Activated CD8-positive, alpha-beta T cell treated with anti-CD3 and anti-CD28 coated beads, Interleukin-2, amount 10 ng/mL, durations not matched to agents 7 days and 5 days (primary cell): ENCODE results near the gene SLX9. TPM values are rescaled to one million over a fixed set of nuclear protein-coding genes. Genes with fewer than 3 reads are reported as not detected.

Experiments used
- ATAC-seq: fragments of 150-1000 bp; cut with Tn5 transposase; one replicate; pipeline ENCODE4 v1.10.0; 2021; ENCODE audit warnings: moderate library complexity
- CTCF ChIA-PET: fragments of 350-600 bp; sonication (Branson Sonifier 250); formaldehyde crosslinking; loops from one replicate; lab custom pipeline; 2021; ENCODE audit warnings: antibody characterized with exemption; lab: Charles Lee
- POLR2A ChIA-PET: fragments of 350-600 bp; sonication (Branson Sonifier 250); formaldehyde crosslinking; loops from one replicate; lab custom pipeline; 2021; ENCODE audit warnings: antibody characterized with exemption; lab: Charles Lee
- DNase-seq: peaks from one replicate; pipeline ENCODE4 v3.0.0-alpha.2; 2020
- H3K27ac Mint-ChIP-seq: one replicate; pipeline ENCODE4 v1.8.0; 2021; ENCODE audit warnings: mild to moderate bottlenecking, mixed read lengths
- H3K27me3 Mint-ChIP-seq: one replicate; pipeline ENCODE4 v1.8.0; 2021; ENCODE audit warnings: low read depth, mixed read lengths
- H3K36me3 Mint-ChIP-seq: one replicate; pipeline ENCODE4 v1.8.0; 2021; ENCODE audit warnings: low read depth, mixed read lengths
- H3K4me1 Mint-ChIP-seq: one replicate; pipeline ENCODE4 v1.8.0; 2021; ENCODE audit warnings: low read depth, mixed read lengths
- H3K4me3 Mint-ChIP-seq: one replicate; pipeline ENCODE4 v1.8.0; 2021; ENCODE audit warnings: mild to moderate bottlenecking, mixed read lengths
- H3K9me3 Mint-ChIP-seq: one replicate; pipeline ENCODE4 v1.8.0; 2022; ENCODE audit warnings: mixed read lengths; ENCODE audit not compliant: insufficient read depth
- total RNA-seq, 2 experiments: library from RNA; stranded (reverse); gene quantifications; one replicate each; pipeline ENCODE4 v1.2.3, GENCODE V29; 2021

Gene SLX9
- total RNA-seq, 2 experiments from 2014 or later, result 56.6 to 60.4 TPM

DNA sequence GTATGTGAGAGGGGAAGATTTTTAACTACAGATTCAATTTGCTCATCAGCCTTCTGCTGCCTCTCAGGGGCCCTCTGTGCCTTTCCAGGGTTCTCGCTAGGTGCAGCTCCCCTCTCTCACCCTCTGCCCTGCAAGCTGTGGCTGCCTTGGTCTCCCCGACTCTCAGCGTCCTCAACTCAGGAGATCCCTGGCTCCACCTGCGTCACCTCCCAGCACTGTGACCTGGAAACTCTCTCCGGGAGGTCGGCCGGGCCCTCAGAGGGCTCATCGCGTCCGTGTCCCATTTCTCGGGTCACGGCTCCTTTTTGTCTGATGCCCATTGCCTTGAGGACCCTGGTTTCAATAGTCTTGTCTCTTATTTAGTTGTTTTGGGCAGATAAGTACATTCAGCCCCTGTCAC, 71.0 kb downstream of the SLX9 start:
- H3K27ac Mint-ChIP-seq, result no peak overlapping the region
- POLR2A ChIA-PET, result no interaction called here
- H3K9me3 Mint-ChIP-seq, result no peaks in the 10 kb centered on the region
- no peaks in the 10 kb centered on the region for H3K36me3 Mint-ChIP-seq
- peaks cover 39% of the 10 kb centered on the region for H3K27me3 Mint-ChIP-seq
- no peak for ATAC-seq
- CTCF ChIA-PET, result interaction anchor here (1.7 kb wide), 1 partner anchor 127 kb away, joined by 4 read pairs; no protein-coding TSS in a partner anchor
- H3K4me1 Mint-ChIP-seq, result peaks cover 4% of the 10 kb centered on the region
- no peak for DNase-seq
- no peak overlapping the region for H3K4me3 Mint-ChIP-seq

DNA sequence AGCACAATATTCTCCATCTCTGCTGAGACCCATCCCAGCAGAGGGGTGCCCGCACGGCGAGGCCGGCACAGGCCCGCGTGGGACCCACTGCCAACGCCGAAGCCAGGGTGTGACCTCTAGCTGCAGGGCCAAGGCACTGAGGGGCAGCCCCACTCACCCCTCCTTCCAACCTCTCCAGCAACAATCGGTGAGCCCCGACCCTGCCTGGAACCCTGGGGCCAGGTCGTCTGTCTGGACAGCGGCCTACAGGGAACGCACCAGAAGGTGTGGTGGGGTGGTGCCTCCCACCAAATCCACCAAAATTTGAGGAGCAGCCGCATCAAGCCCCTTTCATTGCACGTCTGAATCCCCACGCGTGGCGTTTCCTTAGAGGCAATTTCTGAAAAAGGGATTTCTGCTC, 71.6 kb downstream of the SLX9 start:
- Mint-ChIP-seq H3K27ac (no peak overlapping the region), H3K27me3 (peaks cover 38% of the 10 kb centered on the region), H3K9me3 (no peaks in the 10 kb centered on the region), H3K4me1 (peaks cover 4% of the 10 kb centered on the region), H3K4me3 (no peak overlapping the region), H3K36me3 (no peaks in the 10 kb centered on the region)
- DNase-seq, result no peak
- ATAC-seq, result no peak
- ChIA-PET POLR2A (no interaction called here), CTCF (no interaction called here)

DNA sequence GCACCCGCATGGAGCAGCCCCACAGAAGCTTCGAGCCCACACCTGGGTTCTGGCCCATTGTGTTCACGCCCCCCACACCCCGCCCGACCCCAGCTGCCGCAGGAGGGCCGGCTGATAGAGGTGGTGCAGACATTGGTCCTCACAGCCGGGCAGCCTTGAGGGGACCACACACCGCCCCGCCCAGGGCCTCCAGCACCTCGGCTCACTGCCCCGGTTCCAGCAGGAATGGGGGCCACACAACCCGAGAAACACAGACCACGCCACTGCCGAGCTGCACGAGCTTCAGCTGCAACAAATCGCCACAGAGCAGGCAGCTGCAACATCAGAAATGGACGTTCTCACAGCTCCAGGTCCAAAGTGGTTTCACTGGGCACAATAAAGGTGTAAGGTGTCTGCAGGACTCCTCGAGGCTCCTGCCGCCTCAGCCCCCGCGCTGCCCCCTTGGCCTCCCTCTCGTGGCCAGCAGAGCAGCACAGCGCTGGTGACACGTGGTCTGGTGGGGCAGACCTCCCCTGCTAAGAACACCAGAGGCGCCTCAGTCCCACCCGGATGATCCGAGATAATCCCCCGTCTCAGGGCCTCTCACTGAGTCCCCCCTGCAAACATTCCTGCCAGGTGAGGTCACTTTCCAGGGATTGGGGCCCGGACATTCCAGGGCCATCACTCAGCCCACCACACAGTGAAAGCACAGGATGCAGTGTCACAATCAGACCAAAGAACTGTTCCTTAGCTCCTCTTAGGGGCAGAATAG, 72.3 kb downstream of the SLX9 start:
- H3K27me3 Mint-ChIP-seq, result peaks cover 35% of the 10 kb centered on the region
- H3K4me1 Mint-ChIP-seq, result peaks cover 4% of the 10 kb centered on the region
- POLR2A ChIA-PET, result no interaction called here
- H3K27ac Mint-ChIP-seq, result no peak overlapping the region
- no peak overlapping the region for H3K4me3 Mint-ChIP-seq
- CTCF ChIA-PET, result interaction anchor here (1.3 kb wide), 1 partner anchor 116 kb away, joined by 3 read pairs; no protein-coding TSS in a partner anchor
- no peaks in the 10 kb centered on the region for H3K36me3 Mint-ChIP-seq
- no peaks in the 10 kb centered on the region for H3K9me3 Mint-ChIP-seq
- DNase-seq, result no peak
- no peak for ATAC-seq

DNA sequence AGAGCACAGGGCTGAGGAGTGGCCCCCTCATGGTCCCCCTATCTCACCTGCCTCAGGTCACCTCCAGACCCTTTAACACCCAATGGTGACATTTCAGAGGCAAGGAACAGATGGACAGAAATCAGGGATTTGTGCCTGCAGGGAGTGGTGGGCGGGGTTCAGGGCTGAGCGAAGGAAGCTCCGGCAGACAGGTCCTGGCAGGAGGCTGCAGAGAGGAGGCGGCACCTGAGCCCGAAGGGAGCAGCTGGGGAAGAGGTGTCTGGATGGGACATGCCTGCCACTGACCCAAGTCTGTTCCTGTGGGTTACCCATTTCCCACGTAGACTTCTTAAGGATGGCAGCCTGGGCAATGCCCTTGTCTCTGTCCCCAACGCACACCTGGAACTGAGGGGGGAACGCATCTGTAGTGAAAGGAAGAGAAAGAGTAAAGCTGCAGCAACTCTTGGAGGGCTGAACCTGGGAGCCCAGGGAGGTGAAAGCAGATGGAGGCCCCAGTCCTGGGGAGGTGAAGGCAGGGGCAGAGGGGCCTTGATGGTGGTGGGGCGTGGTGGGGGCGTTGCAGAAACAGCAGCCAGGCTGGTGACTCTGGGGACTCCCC, 72.9 kb downstream of the SLX9 start:
- CTCF ChIA-PET, result interaction anchor here (1.3 kb wide), 1 partner anchor 116 kb away, joined by 3 read pairs; no protein-coding TSS in a partner anchor
- H3K27me3 Mint-ChIP-seq, result peaks cover 35% of the 10 kb centered on the region
- POLR2A ChIA-PET, result no interaction called here
- H3K9me3 Mint-ChIP-seq, result no peaks in the 10 kb centered on the region
- no peak overlapping the region for H3K27ac Mint-ChIP-seq
- no peak overlapping the region for H3K4me3 Mint-ChIP-seq
- no peak for ATAC-seq
- H3K4me1 Mint-ChIP-seq, result peaks cover 8% of the 10 kb centered on the region
- DNase-seq, result no peak
- no peaks in the 10 kb centered on the region for H3K36me3 Mint-ChIP-seq

DNA sequence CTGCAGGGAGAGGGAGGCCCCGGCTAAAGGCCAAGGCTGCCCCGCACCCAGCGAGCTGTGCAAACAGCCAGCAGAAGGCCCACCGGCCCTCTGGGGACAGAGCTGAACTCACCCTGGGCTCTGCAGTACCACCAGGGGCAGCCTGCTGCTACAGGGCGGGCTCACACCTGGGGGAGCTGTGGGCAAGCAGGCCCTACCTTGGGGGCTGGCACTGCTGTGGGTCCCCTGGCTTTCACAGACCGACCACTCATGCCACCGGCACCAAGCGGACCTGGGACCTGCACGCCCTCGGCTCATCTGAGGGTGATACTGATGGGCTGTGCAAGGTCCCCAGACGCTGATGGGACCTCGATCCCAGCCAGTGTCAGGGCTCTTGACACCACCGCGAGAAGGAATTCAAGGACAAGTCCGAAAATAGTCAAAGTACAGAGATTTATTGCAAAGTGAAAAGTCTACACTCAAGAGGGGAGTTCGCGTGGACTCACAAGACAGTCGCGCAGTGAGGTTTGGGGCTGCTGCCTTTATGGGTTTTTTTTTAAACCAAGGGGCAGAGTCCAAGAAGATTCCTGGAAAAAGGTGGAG, 73.5 kb downstream of the SLX9 start:
- Mint-ChIP-seq H3K27ac (no peak overlapping the region), H3K4me3 (no peak overlapping the region), H3K36me3 (no peaks in the 10 kb centered on the region), H3K9me3 (no peaks in the 10 kb centered on the region), H3K4me1 (peaks cover 10% of the 10 kb centered on the region), H3K27me3 (peaks cover 36% of the 10 kb centered on the region)
- DNase-seq (no peak), ATAC-seq (no peak)
- POLR2A ChIA-PET, result no interaction called here
- CTCF ChIA-PET, result interaction anchor here (1.3 kb wide), 1 partner anchor 115 kb away, joined by 3 read pairs; no protein-coding TSS in a partner anchor

DNA sequence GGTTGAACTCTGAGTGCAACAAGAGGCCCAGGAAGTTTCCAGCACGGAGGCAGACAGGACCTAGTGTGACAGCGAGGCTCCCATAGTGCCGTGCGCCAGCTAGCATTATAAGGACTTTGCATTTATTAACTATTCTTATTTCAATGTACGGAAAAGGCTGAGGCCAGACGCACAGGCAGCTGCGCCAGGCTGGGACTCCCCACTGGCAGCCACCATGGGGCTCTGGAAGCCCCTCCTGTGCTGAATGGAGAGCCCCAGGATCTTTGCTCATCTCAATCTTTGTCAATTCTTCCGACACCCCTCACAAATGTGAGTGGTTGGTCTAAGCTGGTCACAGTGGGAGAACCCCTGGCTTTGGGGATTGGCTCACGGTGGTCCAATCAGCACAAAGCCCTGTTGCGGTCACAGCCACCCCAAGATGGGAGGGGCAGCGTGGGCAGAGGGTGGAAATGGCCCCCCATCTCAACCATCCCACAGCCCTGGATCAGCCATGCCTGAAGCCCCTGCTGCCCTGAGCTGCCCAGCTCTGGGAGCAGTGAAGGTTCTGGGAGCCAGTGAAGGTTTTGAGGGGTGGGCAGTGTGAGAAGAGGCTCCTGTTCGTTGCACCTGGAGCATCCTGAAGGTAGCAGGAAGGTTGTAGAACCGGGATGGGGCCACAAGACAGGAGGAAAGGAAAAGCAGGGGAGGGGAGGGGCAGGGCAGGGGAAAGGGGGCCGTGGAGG, 75.1 kb downstream of the SLX9 start:
- Mint-ChIP-seq H3K9me3 (no peaks in the 10 kb centered on the region), H3K27me3 (peaks cover 26% of the 10 kb centered on the region), H3K4me3 (no peak overlapping the region), H3K27ac (no peak overlapping the region), H3K4me1 (peaks cover 9% of the 10 kb centered on the region), H3K36me3 (no peaks in the 10 kb centered on the region)
- CTCF ChIA-PET, result no interaction called here
- POLR2A ChIA-PET, result no interaction called here
- no peak for DNase-seq
- no peak for ATAC-seq

DNA sequence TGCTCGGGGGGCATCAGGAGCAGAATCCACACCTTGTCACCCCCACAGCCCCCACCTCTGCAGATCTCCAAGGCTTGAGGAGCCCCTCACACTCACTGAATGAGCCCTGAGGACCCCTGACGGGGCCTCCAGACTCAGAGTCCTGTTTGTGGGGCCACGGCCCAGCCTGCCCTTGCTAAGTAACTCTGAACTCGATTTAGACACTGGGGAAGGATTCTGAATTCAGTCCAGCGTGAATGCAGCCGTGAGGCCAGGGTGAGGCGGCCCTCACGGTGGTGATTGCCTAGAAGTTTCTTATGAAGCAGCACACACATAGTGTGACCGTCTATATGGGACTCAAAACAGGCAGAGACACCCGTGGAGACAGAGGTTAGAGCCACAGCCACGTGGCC, 75.6 kb downstream of the SLX9 start:
- no peaks in the 10 kb centered on the region for H3K36me3 Mint-ChIP-seq

DNA sequence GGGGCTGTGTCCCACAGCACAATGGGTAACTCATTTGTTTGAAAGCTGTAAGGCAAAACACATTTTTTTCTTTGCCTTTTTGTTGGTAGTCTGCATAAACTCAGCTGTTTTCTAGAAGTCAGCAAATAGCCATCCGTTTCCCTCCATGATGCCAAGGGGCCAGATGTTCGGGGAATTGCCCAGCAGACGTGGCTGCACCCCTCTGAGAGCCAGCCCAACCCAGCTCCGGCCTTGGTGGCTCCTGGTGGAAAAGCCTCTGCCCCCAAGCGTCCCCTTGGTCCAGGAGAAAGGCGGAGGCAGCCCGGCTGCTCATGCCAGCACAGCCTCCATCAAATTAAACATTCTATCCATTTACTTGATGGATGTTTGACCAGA, 76.2 kb downstream of the SLX9 start:
- Mint-ChIP-seq H3K27me3 (peaks cover 20% of the 10 kb centered on the region), H3K27ac (no peak overlapping the region), H3K4me3 (no peak overlapping the region), H3K36me3 (no peaks in the 10 kb centered on the region), H3K4me1 (peaks cover 9% of the 10 kb centered on the region), H3K9me3 (no peaks in the 10 kb centered on the region)
- CTCF ChIA-PET, result interaction anchor here (1.3 to 1.6 kb wide), 2 partner anchors 101 to 121 kb away, joined by 3 read pairs; no protein-coding TSS in a partner anchor
- POLR2A ChIA-PET, result no interaction called here
- no peak for ATAC-seq
- DNase-seq, result no peak

More for the DNA sequence above, 75.6 kb downstream of the SLX9 start:
- DNase-seq, result no peak
- CTCF ChIA-PET, result interaction anchor here (1.6 kb wide), 1 partner anchor 121 kb away, joined by 3 read pairs; no protein-coding TSS in a partner anchor
- no peak for ATAC-seq
- peaks cover 22% of the 10 kb centered on the region for H3K27me3 Mint-ChIP-seq
- H3K27ac Mint-ChIP-seq, result no peak overlapping the region
- POLR2A ChIA-PET, result no interaction called here
- H3K4me1 Mint-ChIP-seq, result peaks cover 9% of the 10 kb centered on the region
- no peaks in the 10 kb centered on the region for H3K9me3 Mint-ChIP-seq
- H3K4me3 Mint-ChIP-seq, result no peak overlapping the region

DNA sequence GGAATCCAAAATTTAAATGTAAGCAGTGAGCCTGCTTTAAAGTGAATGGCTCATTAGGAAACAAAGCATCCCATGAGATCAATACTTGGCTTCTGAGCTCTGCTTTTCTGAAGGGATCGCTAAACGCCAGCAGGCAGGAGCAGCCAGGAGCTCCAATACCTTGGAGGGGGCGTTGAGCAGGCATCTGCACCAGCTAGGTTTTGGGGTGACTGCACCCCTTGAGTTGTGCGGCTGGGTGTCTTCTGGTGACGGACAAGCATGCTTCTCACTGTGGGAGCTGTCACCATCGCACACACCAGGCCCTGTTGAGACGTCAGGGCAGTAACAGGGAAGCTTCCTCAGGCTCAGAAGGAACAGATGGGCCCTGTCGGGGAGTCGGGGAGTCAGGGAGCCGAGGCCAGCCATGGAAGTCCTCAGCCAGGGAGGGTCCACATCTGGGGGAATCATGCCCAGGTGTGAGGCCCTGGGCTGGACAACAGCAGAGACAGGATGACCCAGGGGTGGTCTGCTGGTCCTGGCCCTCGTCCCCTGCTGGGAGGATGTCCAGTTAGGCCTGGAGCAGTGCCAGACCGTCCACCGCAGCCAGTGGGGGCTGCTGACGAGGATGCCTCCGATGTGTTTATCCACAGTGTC, 76.7 kb downstream of the SLX9 start:
- ChIA-PET CTCF (interaction anchor here (1.3 to 1.6 kb wide), 2 partner anchors 101 to 120 kb away, joined by 3 read pairs; no protein-coding TSS in a partner anchor), POLR2A (no interaction called here)
- DNase-seq (no peak), ATAC-seq (no peak)
- no peak overlapping the region for H3K4me3 Mint-ChIP-seq
- no peaks in the 10 kb centered on the region for H3K9me3 Mint-ChIP-seq
- no peaks in the 10 kb centered on the region for H3K36me3 Mint-ChIP-seq
- peaks cover 9% of the 10 kb centered on the region for H3K4me1 Mint-ChIP-seq
- peaks cover 22% of the 10 kb centered on the region for H3K27me3 Mint-ChIP-seq
- no peak overlapping the region for H3K27ac Mint-ChIP-seq

DNA sequence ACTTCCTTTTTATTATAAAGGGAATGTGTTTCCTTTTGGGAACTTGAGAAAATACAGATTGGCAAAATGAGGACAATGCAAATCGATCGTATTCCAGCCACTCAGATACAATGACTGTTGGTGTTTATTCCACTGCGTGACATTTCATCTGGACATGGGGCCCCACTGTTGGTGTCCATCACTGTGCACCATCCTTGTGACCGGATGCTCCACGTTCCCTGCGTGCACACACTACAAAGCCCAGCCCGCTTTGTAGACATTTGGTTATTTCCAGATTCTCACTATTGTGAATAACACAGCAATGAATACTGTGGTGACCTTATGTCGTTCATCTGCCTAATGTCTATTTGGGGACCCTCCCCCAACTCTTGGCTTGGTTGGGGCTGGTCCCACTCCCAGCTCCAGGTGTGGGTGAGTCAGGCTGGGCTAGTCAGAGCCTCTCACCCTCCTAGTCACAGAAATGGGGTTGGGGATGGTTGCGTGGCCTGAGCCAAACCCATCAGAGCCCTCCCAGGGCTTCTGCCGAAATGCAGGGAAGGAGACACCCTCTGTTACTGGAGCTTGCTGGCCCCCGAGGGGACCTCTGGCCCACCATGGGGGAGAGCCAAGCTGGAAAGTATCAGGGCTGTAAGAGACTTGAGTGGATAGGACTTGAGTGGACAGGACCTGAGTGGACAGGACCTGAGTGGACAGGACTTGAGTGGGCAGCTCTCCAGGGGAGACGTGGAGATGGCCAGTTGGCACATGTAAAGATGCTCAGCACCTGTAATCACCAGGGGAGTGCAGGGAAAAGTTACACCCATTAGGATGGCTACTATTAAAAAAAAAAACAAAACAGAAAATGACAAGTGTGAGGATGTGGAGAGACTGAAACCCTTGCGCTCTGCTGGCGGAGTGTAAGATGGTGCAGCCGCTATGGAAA, 77.5 kb downstream of the SLX9 start:
- Mint-ChIP-seq H3K36me3 (no peaks in the 10 kb centered on the region), H3K4me1 (peaks cover 9% of the 10 kb centered on the region), H3K27ac (no peak overlapping the region), H3K9me3 (no peaks in the 10 kb centered on the region), H3K4me3 (peak overlapping the region; percentile 28), H3K27me3 (peaks cover 24% of the 10 kb centered on the region)
- ATAC-seq (no peak), DNase-seq (no peak)
- POLR2A ChIA-PET, result no interaction called here
- CTCF ChIA-PET, result interaction anchor here (1.3 to 1.6 kb wide), 2 partner anchors 100 to 119 kb away, joined by 3 read pairs; no protein-coding TSS in a partner anchor
